OCI-LY3 (cell line): ENCODE data around the gene PRSS22.

Experiments
- H2AFZ ChIP-seq: fragments of 200-600, 300-600 bp; shearing (Covaris generic); 2 replicates; pipeline ENCODE4 v1.6.0; 2014; ENCODE audit warnings: antibody characterized with exemption, low read depth, low read length
- H3K27ac ChIP-seq: fragments of 200-600, 300-600 bp; sonication (generic); 2 replicates; pipeline ENCODE4 v1.5.1; 2014; ENCODE audit warnings: mild to moderate bottlenecking, low read length, moderate library complexity, mixed read lengths
- H3K27me3 ChIP-seq: fragments of 200-600, 300-600 bp; sonication (generic); 2 replicates; pipeline ENCODE4 v1.6.1; 2014; ENCODE audit warnings: low read depth, low read length, mixed read lengths
- H3K36me3 ChIP-seq: fragments of 200-600, 300-600 bp; sonication (generic); replicated peaks from 2 replicates; pipeline ENCODE3; 2014; ENCODE audit warnings: low read depth, low read length, mixed read lengths
- H3K4me1 ChIP-seq: fragments of 300-600, 200-600 bp; sonication (generic); 2 replicates; pipeline ENCODE4 v1.6.1; 2014; ENCODE audit warnings: low read length, mixed read lengths
- H3K4me2 ChIP-seq: fragments of 200-600, 300-600 bp; sonication (generic); 2 replicates; pipeline ENCODE4 v1.6.1; 2014; ENCODE audit warnings: low read length, mixed read lengths
- H3K4me3 ChIP-seq: fragments of 300-600, 200-600 bp; sonication (generic); 2 replicates; pipeline ENCODE4 v1.5.1; 2014; ENCODE audit warnings: antibody characterized with exemption, mild to moderate bottlenecking, low read length, moderate library complexity
- H3K79me2 ChIP-seq: fragments of 300-600, 200-600 bp; shearing (Covaris generic); 2 replicates; pipeline ENCODE4 v1.6.1; 2014; ENCODE audit warnings: mild to moderate bottlenecking, low read length, mixed read lengths
- H3K9ac ChIP-seq: fragments of 300-600, 200-600 bp; shearing (Covaris generic); 2 replicates; pipeline ENCODE4 v1.6.0; 2014; ENCODE audit warnings: mild to moderate bottlenecking, low read length, moderate library complexity
- H3K9me3 ChIP-seq: fragments of 200-600, 300-600 bp; shearing (Covaris generic); 2 replicates; pipeline ENCODE4 v1.6.1; 2014; ENCODE audit warnings: low read length, mixed read lengths; ENCODE audit not compliant: insufficient read depth
- H4K20me1 ChIP-seq: fragments of 200-600, 300-600 bp; sonication (generic); 2 replicates; pipeline ENCODE4 v1.6.1; 2016; ENCODE audit warnings: low read length, mixed read lengths; ENCODE audit not compliant: insufficient read depth
- CTCF ChIP-seq: fragments of 200-600, 300-600 bp; sonication (generic); IDR thresholded peaks from 2 replicates; pipeline ENCODE4 v1.5.1; 2014; ENCODE audit warnings: antibody characterized with exemption, low read length, low read depth
- EZH2phosphoT487 ChIP-seq: fragments of 200-600 bp; shearing (Covaris generic); IDR thresholded peaks from 2 replicates; pipeline ENCODE4 v1.6.1; 2018; ENCODE audit warnings: antibody characterized with exemption, mixed run types, low read depth

PRSS22 gene

GRCh38 chr16:2867661-2867986 lies 9.7 kb upstream of the PRSS22 start:
- H3K4me2 ChIP-seq, result peak overlapping the region; percentile 65
- H3K36me3 ChIP-seq, result no peaks in the 10 kb centered on the region
- H3K9ac ChIP-seq, result peak overlapping the region; percentile 83
- peak overlapping the region; percentile 89 for H3K4me3 ChIP-seq
- TF ChIP-seq EZH2phosphoT487, result no peak
- no peak for TF ChIP-seq CTCF
- H3K27me3 ChIP-seq, result no peaks in the 10 kb centered on the region
- peak overlapping the region; percentile 95 for H2AFZ ChIP-seq
- H3K4me1 ChIP-seq, result no peaks in the 10 kb centered on the region
- no peaks in the 10 kb centered on the region for H4K20me1 ChIP-seq
- H3K27ac ChIP-seq, result peak overlapping the region; percentile 71
- no peaks in the 10 kb centered on the region for H3K79me2 ChIP-seq
- H3K9me3 ChIP-seq, result no peaks in the 10 kb centered on the region

- TF ChIP-seq EZH2phosphoT487 (no peak), CTCF (no peak)
- no peaks in the 10 kb centered on the region for H3K79me2 ChIP-seq
- H3K9me3 ChIP-seq, result no peaks in the 10 kb centered on the region
- no peaks in the 10 kb centered on the region for H3K27me3 ChIP-seq
- no peak overlapping the region for H3K9ac ChIP-seq
- H3K27ac ChIP-seq, result no peak overlapping the region
- no peaks in the 10 kb centered on the region for H4K20me1 ChIP-seq
- H3K36me3 ChIP-seq, result no peaks in the 10 kb centered on the region
- no peak overlapping the region for H2AFZ ChIP-seq
- H3K4me3 ChIP-seq, result no peak overlapping the region
- no peak overlapping the region for H3K4me2 ChIP-seq
- H3K4me1 ChIP-seq, result no peaks in the 10 kb centered on the region
Observed at GRCh38 chr16:2866431-2866830, 8.5 kb upstream of the PRSS22 start.

- no peaks in the 10 kb centered on the region for H3K27me3 ChIP-seq
Observed at GRCh38 chr16:2865651-2866050, 7.7 kb upstream of the PRSS22 start.

GRCh38 chr16:2860826-2861567 lies 3.0 kb upstream of the PRSS22 start:
- no peaks in the 10 kb centered on the region for H3K4me1 ChIP-seq
- no peaks in the 10 kb centered on the region for H3K36me3 ChIP-seq
- no peak overlapping the region for H3K4me3 ChIP-seq
- no peaks in the 10 kb centered on the region for H3K9me3 ChIP-seq
- no peak overlapping the region for H3K4me2 ChIP-seq
- H3K9ac ChIP-seq, result no peak overlapping the region
- H3K27ac ChIP-seq, result no peak overlapping the region
- TF ChIP-seq EZH2phosphoT487 (no peak), CTCF (no peak)
- H3K27me3 ChIP-seq, result no peaks in the 10 kb centered on the region
- no peak overlapping the region for H2AFZ ChIP-seq
- H3K79me2 ChIP-seq, result no peaks in the 10 kb centered on the region
- H4K20me1 ChIP-seq, result no peaks in the 10 kb centered on the region

More at GRCh38 chr16:2865651-2866050, 7.7 kb upstream of the PRSS22 start:
- Histone ChIP-seq H3K9me3 (no peaks in the 10 kb centered on the region), H4K20me1 (no peaks in the 10 kb centered on the region), H3K36me3 (no peaks in the 10 kb centered on the region), H3K4me1 (no peaks in the 10 kb centered on the region), H3K9ac (no peak overlapping the region), H3K79me2 (no peaks in the 10 kb centered on the region), H3K27ac (no peak overlapping the region), H3K4me2 (no peak overlapping the region), H3K4me3 (no peak overlapping the region), H2AFZ (no peak overlapping the region)
- no peak for TF ChIP-seq CTCF
- TF ChIP-seq EZH2phosphoT487, result no peak
